ENCODE results near the gene LRP3.

LRP3 gene

GRCh38 chr19:33245948-33246708 lies 52.0 kb downstream of the LRP3 start:
- H3K4me3 ChIP-seq (replicated peaks; ENCODE audit: insufficient read depth, low read length): no peak overlapping the region
- no peaks in the 10 kb centered on the region for H3K27me3 ChIP-seq (ENCODE audit: insufficient read depth, poor library complexity, severe bottlenecking)
- H3K27ac ChIP-seq (replicated peaks): no peak overlapping the region
- DNase-seq (ENCODE audit: low read depth in 1 of 2, low spot score in 1 of 2): peak in 1 of 2 experiments; percentile 42
- TF ChIP-seq CTCF (IDR thresholded peaks at IDR 0.05; ENCODE audit: insufficient read depth, low read length) (peak; percentile 60), SPI1 (IDR thresholded peaks at IDR 0.05; ENCODE audit: borderline replicate concordance, low read depth) (no peak)

GRCh38 chr19:33246709-33247440 lies 52.7 kb downstream of the LRP3 start:
- H3K27me3 ChIP-seq (ENCODE audit: insufficient read depth, poor library complexity, severe bottlenecking): no peaks in the 10 kb centered on the region
- H3K27ac ChIP-seq (replicated peaks): no peak overlapping the region
- no peak for TF ChIP-seq SPI1 (IDR thresholded peaks at IDR 0.05; ENCODE audit: borderline replicate concordance, low read depth)
- TF ChIP-seq CTCF (IDR thresholded peaks at IDR 0.05; ENCODE audit: insufficient read depth, low read length): no peak
- TF ChIP-seq POLR2AphosphoS5 (IDR thresholded peaks at IDR 0.05; ENCODE audit: low read depth): no peak
- no peak for TF ChIP-seq REST (IDR thresholded peaks at IDR 0.05; ENCODE audit: insufficient replicate concordance, low read depth)
- no peak for TF ChIP-seq GABPA (IDR thresholded peaks at IDR 0.05; ENCODE audit: low read depth)
- H3K4me3 ChIP-seq (replicated peaks; ENCODE audit: insufficient read depth, low read length): no peak overlapping the region
- no peak for DNase-seq (ENCODE audit: low read depth in 1 of 2, low spot score in 1 of 2)

- Histone ChIP-seq H3K4me3 (replicated peaks; ENCODE audit: insufficient read depth, low read length) (no peak overlapping the region), H3K27me3 (ENCODE audit: insufficient read depth, poor library complexity, severe bottlenecking) (no peaks in the 10 kb centered on the region), H3K27ac (replicated peaks) (no peak overlapping the region)
- no peak for TF ChIP-seq GABPA (IDR thresholded peaks at IDR 0.05; ENCODE audit: low read depth)
- TF ChIP-seq REST (IDR thresholded peaks at IDR 0.05; ENCODE audit: insufficient replicate concordance, low read depth): no peak
- TF ChIP-seq SPI1 (IDR thresholded peaks at IDR 0.05; ENCODE audit: borderline replicate concordance, low read depth): no peak
- no peak for TF ChIP-seq POLR2AphosphoS5 (IDR thresholded peaks at IDR 0.05; ENCODE audit: low read depth)
- no peak for TF ChIP-seq CTCF (IDR thresholded peaks at IDR 0.05; ENCODE audit: insufficient read depth, low read length)
- DNase-seq (ENCODE audit: low read depth in 1 of 2, low spot score in 1 of 2): no peak
Observed at GRCh38 chr19:33247441-33247819, 53.3 kb downstream of the LRP3 start.

Data from HL-60 (cell line).